ENCODE data around the gene PMPCA.

PMPCA gene

DNA sequence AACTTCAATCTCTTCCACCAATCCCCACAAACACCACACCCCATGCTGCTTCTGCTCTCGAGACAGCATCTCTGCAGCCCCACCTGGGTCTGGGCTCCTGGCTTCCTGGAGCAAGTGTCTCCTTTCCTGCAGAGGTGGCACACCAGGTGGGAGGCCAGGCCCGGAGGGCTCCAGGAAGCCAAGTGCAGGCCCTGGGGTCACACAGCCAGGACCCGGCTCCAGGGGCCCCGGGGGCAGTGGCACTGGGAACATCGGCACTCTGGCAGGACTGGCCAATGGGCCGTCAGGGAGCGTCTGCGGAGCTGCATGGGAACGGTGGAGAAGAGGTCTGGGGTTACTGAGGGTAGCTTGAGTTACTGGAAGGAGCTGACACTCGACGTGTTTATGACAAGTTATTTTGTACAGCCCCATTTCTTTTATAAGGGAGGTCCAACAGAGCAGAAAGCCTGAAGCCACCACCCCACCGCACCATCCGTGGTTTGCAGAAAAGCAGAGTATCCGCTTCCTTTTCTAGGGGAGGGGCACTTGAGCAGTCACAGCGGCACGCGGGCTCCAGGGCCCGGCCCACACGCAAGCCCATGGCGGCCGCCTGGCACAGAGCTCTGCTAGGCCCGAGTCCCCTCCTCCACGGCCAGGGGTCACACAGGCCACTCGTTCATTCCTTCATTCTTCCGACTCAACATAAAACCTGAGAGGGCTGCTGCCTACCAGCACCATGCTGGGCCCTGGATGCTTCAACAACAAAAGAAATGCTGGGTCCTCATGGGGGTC is 43.8 kb downstream of the PMPCA start:
- H3K4me3 ChIP-seq (ENCODE audit: low read length), result no peak overlapping the region
- TF ChIP-seq ZNF274 (IDR thresholded peaks at IDR 0.05; ENCODE audit: low read depth, low read length), result no peak

DNA sequence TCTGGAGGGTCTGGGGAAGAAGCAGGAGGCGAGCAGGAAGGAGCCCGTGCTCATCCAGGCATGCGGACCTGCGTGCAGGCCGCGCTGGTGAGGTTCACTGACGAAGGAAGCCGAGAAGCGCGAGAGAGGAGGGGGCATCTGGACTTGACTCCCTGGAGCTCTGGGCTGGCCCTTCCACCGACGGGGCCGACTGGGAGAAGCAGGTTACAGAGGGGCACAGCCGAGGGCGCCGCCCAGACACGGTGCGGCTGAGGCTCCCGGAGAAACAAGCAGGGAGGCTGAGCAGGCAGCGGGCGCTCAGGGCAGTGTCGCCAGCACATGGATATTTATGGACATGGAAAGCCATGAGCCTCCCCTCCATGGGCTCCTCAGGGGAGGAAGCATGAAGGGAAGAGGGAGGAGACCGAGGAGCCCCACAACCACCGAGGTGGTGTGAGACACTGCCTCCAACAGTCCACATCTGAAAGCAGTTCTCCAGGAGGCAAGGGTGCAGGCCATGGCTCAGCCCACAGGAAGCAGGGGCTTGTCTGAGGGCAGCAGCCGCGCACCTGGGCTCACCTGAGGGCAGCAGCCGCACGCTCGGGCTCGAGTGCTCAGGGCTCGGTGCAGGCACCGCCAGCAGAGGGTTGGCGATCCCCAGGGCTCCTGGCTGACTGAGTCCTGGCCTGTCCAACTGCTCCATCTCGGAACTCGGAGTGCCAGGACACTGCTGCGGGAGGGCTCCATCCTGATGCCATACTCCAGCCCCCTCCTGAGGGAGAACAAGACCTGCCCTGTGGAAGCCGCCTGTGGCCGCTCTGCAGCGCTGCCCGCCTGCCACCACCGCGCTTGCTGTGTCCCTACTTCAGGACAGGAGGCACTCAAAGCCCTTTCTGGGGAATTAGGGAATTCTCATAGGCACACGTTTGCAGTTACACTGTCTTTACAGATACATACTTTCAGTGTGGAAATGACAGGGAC is 44.9 kb downstream of the PMPCA start:
- no peak overlapping the region for H3K4me3 ChIP-seq (ENCODE audit: low read length)
- TF ChIP-seq ZNF274 (IDR thresholded peaks at IDR 0.05; ENCODE audit: low read depth, low read length), result no peak

DNA sequence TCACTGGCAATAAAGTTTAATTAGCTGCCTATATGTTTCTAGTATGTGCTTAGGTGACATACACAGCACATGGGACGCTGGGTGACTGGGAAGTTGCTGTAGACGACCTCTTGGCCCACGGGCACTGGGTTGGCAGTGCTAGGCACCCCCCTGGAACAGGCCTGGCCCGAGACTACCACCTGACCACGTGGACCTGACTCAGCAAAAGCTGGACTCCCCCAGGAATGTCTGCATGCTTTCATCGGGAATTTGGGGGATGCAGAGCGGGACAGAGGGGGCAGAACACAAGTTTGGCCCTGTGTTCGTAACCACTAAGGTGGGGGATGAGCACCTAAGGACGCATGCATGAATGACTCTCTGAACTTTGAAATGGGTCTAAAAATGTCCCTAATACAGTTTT is 45.8 kb downstream of the PMPCA start:
- no peak for TF ChIP-seq ZNF274 (IDR thresholded peaks at IDR 0.05; ENCODE audit: low read depth, low read length)
- H3K4me3 ChIP-seq (ENCODE audit: low read length), result no peak overlapping the region

- TF ChIP-seq ZNF274 (IDR thresholded peaks at IDR 0.05; ENCODE audit: low read depth, low read length), result no peak
- no peak overlapping the region for H3K4me3 ChIP-seq (ENCODE audit: low read length)
Measured at GRCh38 chr9:136457326-136457725, 46.9 kb downstream of the PMPCA start.

GRCh38 chr9:136459425-136459824 is 49.0 kb downstream of the PMPCA start:
- H3K4me3 ChIP-seq (ENCODE audit: low read length), result no peak overlapping the region
- TF ChIP-seq ZNF274 (IDR thresholded peaks at IDR 0.05; ENCODE audit: low read depth, low read length), result no peak

DNA sequence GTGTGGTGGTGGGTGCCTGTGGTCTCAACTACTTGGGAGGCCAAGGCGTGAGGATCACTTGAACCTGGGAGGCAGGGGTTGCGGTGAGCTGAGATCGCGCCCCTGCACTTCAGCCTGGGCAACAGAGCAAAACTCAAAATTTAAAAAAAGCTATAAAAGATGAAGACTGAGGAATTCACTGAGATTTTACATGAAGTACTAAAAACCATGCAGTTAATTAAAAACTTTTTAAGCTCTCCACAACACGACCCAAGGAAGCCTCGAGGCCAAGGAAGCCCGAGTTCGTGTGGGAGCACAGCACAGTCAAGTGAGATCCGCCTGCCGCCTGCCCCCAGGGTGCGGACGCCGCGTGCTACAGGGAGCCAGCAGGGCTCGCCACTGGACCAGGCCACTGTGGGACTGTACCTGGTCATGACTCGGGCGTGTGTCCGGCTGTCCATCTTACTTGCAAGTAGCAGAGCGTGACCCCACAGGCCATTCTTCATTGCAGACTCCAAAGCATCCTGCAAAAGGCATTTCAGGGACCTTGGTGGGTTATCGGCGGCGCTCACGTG is 50.4 kb downstream of the PMPCA start:
- TF ChIP-seq ZNF274 (IDR thresholded peaks at IDR 0.05; ENCODE audit: low read depth, low read length), result no peak
- no peak overlapping the region for H3K4me3 ChIP-seq (ENCODE audit: low read length)

- no peak overlapping the region for H3K4me3 ChIP-seq (ENCODE audit: low read length)
- no peak for TF ChIP-seq ZNF274 (IDR thresholded peaks at IDR 0.05; ENCODE audit: low read depth, low read length)
Measured at GRCh38 chr9:136462664-136463063, 52.2 kb downstream of the PMPCA start.

DNA sequence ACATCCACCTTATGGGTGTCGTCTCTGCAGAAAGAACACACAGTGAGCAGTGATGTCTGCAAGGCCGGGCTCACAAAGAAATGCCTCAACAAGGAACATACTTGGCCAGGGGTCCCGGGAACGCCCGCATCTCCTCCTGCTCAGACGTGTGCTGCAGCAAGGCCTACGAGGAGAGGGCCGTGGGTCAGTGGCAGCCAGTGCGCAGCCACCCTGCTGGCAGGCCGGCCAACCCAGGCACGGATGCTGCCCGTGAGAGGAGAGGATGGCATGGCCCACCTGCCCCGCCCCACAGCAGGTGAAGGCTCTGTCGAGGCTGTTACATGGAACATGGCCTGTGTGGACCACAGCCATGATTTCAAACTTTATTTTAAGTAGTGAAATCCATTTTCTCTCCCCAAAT is 53.1 kb downstream of the PMPCA start:
- H3K4me3 ChIP-seq (ENCODE audit: low read length), result no peak overlapping the region
- no peak for TF ChIP-seq ZNF274 (IDR thresholded peaks at IDR 0.05; ENCODE audit: low read depth, low read length)

- no peak overlapping the region for H3K4me3 ChIP-seq (ENCODE audit: low read length)
- TF ChIP-seq ZNF274 (IDR thresholded peaks at IDR 0.05; ENCODE audit: low read depth, low read length), result no peak
Measured at GRCh38 chr9:136464241-136464640, 53.8 kb downstream of the PMPCA start.

DNA sequence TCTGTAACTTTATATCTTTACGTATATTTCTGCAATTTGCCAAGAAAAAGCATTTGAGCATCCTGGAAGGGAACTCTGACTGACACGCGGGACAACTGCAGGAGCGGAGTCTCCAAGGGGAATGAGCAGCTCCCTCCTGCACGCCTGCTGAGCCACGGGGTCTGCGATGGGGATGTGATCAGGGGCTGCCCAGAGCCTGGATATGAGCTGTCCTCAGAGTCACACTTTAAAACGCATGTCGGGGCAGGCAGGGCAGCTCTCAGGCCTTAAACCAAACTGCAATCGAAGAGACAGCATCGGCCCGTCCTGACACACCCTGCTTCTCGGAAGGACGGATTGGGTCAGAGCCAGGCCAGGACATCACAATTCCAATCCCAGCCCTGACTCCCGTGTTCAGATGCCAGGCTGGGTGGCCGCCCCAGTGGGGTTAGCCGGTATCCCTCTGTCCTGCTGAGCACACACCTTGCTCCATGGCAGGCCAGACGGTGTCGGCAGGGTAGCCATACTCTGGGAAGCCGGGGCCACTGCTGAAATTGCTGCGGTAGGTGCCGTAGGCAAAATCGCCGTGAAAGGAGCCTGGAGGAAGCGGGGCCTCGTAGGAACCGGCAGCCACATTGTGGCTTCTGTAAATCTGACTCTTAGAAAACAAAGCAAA is 55.2 kb downstream of the PMPCA start:
- no peak for TF ChIP-seq ZNF274 (IDR thresholded peaks at IDR 0.05; ENCODE audit: low read depth, low read length)

DNA sequence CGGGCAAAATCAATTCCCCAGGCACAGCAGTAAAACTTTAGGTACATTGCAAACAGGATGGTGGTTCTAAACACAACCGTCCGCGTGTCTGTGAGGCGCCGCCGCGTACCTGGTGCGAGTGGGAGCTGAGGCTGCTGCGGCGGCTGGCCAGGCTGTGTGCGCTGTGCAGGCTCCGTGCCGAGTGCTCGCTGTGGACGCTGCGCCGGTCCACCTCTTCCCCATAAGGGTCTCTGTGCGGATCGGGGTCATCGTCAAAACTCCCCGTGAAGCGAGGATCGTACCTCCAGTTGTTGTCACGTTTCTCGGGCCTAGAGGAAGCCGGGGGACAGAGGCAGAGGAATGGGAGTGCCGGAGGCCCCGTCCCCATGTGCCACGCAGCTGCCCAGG is 55.7 kb downstream of the PMPCA start:
- no peak for TF ChIP-seq ZNF274 (IDR thresholded peaks at IDR 0.05; ENCODE audit: low read depth, low read length)

More for the DNA sequence above, 55.2 kb downstream of the PMPCA start:
- no peak overlapping the region for H3K4me3 ChIP-seq (ENCODE audit: low read length)

DNA sequence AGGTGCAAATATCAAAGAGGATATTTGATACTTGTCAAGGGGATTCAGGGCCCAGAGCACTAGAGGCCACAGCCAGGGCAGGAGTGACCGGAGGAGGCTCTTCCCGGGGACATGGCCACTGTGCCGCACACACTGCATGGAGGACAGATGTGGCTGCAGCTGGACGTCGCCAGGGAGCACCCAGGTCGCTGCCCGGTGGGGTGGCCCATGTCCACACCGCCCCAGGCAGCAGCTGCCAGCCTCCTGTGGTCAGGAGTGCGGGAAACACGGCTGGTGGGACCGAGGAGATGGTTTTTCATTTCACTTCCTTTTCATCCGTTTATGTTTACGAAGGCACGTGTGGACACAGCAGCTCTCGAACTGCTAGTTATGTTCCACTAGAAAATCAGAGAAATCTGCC is 57.3 kb downstream of the PMPCA start:
- TF ChIP-seq ZNF274 (IDR thresholded peaks at IDR 0.05; ENCODE audit: low read depth, low read length), result no peak

More for the DNA sequence above, 55.7 kb downstream of the PMPCA start:
- H3K4me3 ChIP-seq (ENCODE audit: low read length), result no peak overlapping the region

GRCh38 chr9:136470356-136470755 is 59.9 kb downstream of the PMPCA start:
- no peak for TF ChIP-seq ZNF274 (IDR thresholded peaks at IDR 0.05; ENCODE audit: low read depth, low read length)

More for the DNA sequence above, 57.3 kb downstream of the PMPCA start:
- no peak overlapping the region for H3K4me3 ChIP-seq (ENCODE audit: low read length)

More at GRCh38 chr9:136470356-136470755, 59.9 kb downstream of the PMPCA start:
- H3K4me3 ChIP-seq (ENCODE audit: low read length), result no peak overlapping the region
